Heart right ventricle (tissue), 16 donors: ENCODE data around the gene DESI2. TPM values are rescaled to one million over a fixed set of nuclear protein-coding genes. Genes with fewer than 3 reads are reported as not detected.

Experiments used
- ATAC-seq, 8 donors: fragments of 200-7000 bp; cut with Tn5 transposase; one replicate each; pipeline ENCODE4 v1.9.1; 2020; ENCODE audit warnings: mild to moderate bottlenecking in 8 of 8, moderate library complexity in 8 of 8, moderate number of reproducible peaks in 1 of 8
- DNase-seq, 2 donors: peaks; one replicate each; pipeline ENCODE4 v3.0.0-alpha.2; 2020
- H3K27ac ChIP-seq, 10 donors: fragments of 200-600 bp; sonication (generic) in 2 of 10; one replicate each; pipeline versions ENCODE4 v1.5.0 to v1.8.0; 2020 to 2022; ENCODE audit warnings: mild to moderate bottlenecking in 3 of 10
- H3K27me3 ChIP-seq, 7 donors: fragments of 200-600 bp; one replicate each; pipeline ENCODE4 v1.8.0; 2021 to 2022; ENCODE audit warnings: mild to moderate bottlenecking in 2 of 7
- H3K36me3 ChIP-seq, 9 donors: fragments of 200-600 bp; sonication (generic) in 1 of 9; one replicate each; pipeline versions ENCODE4 v1.5.0 to v1.8.0; 2020 to 2022; ENCODE audit warnings: mild to moderate bottlenecking in 2 of 9
- H3K4me1 ChIP-seq, 9 donors: fragments of 200-600 bp; sonication (generic) in 1 of 9; one replicate each; pipeline versions ENCODE4 v1.5.0 to v1.8.0; 2020 to 2022; ENCODE audit warnings: mild to moderate bottlenecking in 4 of 9
- H3K4me3 ChIP-seq, 10 donors: fragments of 200-600 bp; sonication (generic) in 2 of 10; one replicate each; pipeline versions ENCODE4 v1.5.0 to v1.8.0; 2020 to 2022; ENCODE audit warnings: mild to moderate bottlenecking in 7 of 10, moderate library complexity in 2 of 10
- H3K9me3 ChIP-seq, 11 donors: fragments of 200-600 bp in 10 of 11; sonication (generic) in 2 of 11; one replicate each; pipeline versions ENCODE4 v1.5.0 to v1.8.0; 2013 to 2022; ENCODE audit warnings: mild to moderate bottlenecking in 2 of 11, control low read depth in 1 of 11, moderate library complexity in 1 of 11
- WGBS, 2 donors: extraction: QIAGEN DNeasy Blood & Tissue Kit; methylation state at CpG; one replicate each; pipeline ENCODE4 v1.1.7; 2013; ENCODE audit warnings: inconsistent platforms in 1 of 2; 5-methylcytosine and 5-hydroxymethylcytosine counted together
- intact Hi-C, 10 donors: fragments of 100-400 bp; cut with DNase I; formaldehyde crosslinking; loops; one replicate each; pipeline versions ENCODE4 v1.11.1 to v1.14.2; 2022
- long read RNA-seq, 3 donors: library from polyadenylated mRNA; unstranded; transcript quantifications; one replicate each; pipeline ENCODE4 v2.0.0, GENCODE V29; 2020 to 2021
- polyA plus RNA-seq, 2 donors: library from polyadenylated mRNA; stranded (reverse); fragments of 200-250 nt; gene quantifications; one replicate each; pipeline ENCODE4 v1.2.3, GENCODE V29; 2013
- total RNA-seq, 10 donors: library from RNA; stranded (reverse); fragmentation: NEBNext Ultra II Directional in 3 of 10; extraction: Animal tissue kit (Norgen Biotek cat#: 25700) in 3 of 10; gene quantifications; one replicate each; pipeline versions ENCODE4 v1.2.1 to v1.2.4, GENCODE V29; 2021 to 2023
- TF ChIP-seq, protein P1 (sequence below), 9 donors: fragments of 200-600 bp; sonication (generic) in 2 of 9; IDR thresholded peaks; one replicate each; pipeline versions ENCODE4 v1.5.0 to v1.8.0; 2021 to 2022; ENCODE audit warnings: antibody characterized with exemption in 9 of 9, mild to moderate bottlenecking in 5 of 9, moderate library complexity in 1 of 9
- donor health status: Arrhythmogenic right ventricular cardiomyopathy.
- donor health status: ischemic (EF 13 %, LVEDD 7.1; RV severe dilation, severe dysfunction).
- donor health status: healthy with polysubstance abuse.
- donor health status: DM: no; HTN: yes; CAD: no.
- donor health status: DM: no; HTN: no; CAD: no.
- donor health status: ischemic (EF 25% LVEDD 6.9; RV normal size, moderate dysfunction).
- donor health status: ischemic (EF 25% LVEDD 5.7; RV mildly dilated, moderate dysfunction).
- donor health status: healthy.
- donor health status: DM: yes; HTN: yes; CAD: no.
- donor health status: Ischemic cardiomyopathy.
- donor health status: ischemic (EF 35%, LVEDD 5.7; RV mildly dilated, moderate dysfunction).
- donor health status: nonischemic (EF 11% LVEDD 7.7; RV severe dilation, severe dysfunction).
- donor health status: DM: yes; HTN: yes; CAD: no.
- donor health status: PGD.
- donor health status: ischemic (EF 29% LVEDD 5.4; RV normal size, mild dysfunction).
- donor health status: nonischemic (EF 23%, LVEDD 6.1; RV moderate dilation, normal function).

DESI2 gene
- total RNA-seq = 10 to 100 TPM; 16.4 to 24.0 (median 21.0) TPM
- 10 to 100 TPM; 11.7 to 11.9 TPM for polyA plus RNA-seq
- long read RNA-seq, donor 1, full-length matches to known transcripts = 20 of 60 reads
- long read RNA-seq, donor 1, partial matches to known transcripts = 12 of 60 reads
- long read RNA-seq, donor 1, other reads (novel, unspliced or antisense) = 28 of 60 reads
- long read RNA-seq, donor 2, full-length matches to known transcripts = 36 of 82 reads
- long read RNA-seq, donor 2, partial matches to known transcripts = 32 of 82 reads
- long read RNA-seq, donor 2, other reads (novel, unspliced or antisense) = 14 of 82 reads
- long read RNA-seq, donor 3, full-length matches to known transcripts = 9 of 38 reads
- long read RNA-seq, donor 3, partial matches to known transcripts = 4 of 38 reads
- long read RNA-seq, donor 3, other reads (novel, unspliced or antisense) = 25 of 38 reads

DNA sequence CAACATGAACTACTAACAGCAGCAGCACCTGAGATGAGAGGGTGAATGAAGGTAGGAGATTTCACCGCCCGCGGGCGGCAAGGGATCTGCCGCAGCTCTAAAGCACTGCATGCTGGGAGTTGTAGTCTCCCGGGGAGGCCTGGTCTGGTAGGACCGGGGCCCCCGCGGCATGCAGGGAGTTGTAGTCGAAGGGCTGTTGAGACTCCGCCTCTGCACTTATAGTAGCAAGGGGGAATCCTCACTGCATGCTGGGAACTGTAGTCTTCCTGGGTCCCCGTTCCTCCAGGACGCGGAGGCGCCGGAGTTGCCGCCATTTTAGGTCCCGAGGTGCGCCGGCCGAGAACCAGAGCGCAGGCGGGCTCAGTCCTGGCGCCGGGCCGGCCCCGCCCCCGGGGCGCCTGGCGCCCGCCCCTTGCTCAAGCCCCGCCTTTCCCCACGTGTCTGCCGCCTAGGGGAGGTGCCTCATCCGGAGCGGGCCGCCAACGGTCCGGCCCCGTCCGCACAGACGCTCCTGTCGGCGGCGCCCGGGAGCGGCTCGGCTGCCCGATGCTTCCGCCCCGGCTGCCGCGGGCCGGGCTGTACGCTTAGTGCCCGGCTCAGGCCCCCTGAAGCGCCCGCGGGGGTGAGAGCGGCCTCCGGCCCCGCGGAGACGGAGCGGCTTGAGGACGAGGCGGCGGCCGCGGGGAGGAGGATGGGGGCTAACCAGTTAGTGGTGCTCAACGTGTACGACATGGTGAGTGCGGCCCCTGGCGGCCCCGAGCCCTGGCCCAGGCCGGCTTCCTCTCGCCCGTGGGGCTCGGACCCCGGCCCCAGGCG, at the start of gene DESI2:
Gene DESI2, plus strand, starts transcription at position 504 of the 816 bp plus-strand sequence. Its CDS starts 188 bp downstream, at position 692.
- ATAC-seq (peak; percentile 96 to 99 (median 98)), DNase-seq (peak; percentile 97 to 99)
- Histone ChIP-seq H3K4me3 (peak within 1 kb of the TSS; percentile 71 to 97 (median 85)), H3K27me3 (no peaks in the 10 kb centered on the region), H3K4me1 (peaks cover 10 to 48% (median 40%) of the 10 kb centered on the region in 9 donors), H3K27ac (peak within 1 kb of the TSS; percentile 85 to 99 (median 96)), H3K36me3 (peaks cover 0 to 13% (median 0%) of the 10 kb centered on the region in 9 donors), H3K9me3 (no peaks in the 10 kb centered on the region)
- WGBS, 2 donors = 0% methylated on average over 81 of the region's 81 CpGs
- TF ChIP-seq, protein P1, sequence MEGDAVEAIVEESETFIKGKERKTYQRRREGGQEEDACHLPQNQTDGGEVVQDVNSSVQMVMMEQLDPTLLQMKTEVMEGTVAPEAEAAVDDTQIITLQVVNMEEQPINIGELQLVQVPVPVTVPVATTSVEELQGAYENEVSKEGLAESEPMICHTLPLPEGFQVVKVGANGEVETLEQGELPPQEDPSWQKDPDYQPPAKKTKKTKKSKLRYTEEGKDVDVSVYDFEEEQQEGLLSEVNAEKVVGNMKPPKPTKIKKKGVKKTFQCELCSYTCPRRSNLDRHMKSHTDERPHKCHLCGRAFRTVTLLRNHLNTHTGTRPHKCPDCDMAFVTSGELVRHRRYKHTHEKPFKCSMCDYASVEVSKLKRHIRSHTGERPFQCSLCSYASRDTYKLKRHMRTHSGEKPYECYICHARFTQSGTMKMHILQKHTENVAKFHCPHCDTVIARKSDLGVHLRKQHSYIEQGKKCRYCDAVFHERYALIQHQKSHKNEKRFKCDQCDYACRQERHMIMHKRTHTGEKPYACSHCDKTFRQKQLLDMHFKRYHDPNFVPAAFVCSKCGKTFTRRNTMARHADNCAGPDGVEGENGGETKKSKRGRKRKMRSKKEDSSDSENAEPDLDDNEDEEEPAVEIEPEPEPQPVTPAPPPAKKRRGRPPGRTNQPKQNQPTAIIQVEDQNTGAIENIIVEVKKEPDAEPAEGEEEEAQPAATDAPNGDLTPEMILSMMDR (IDR thresholded peaks at IDR 0.05) = peak; percentile 30 to 80 (median 55)
- intact Hi-C loops = loop anchor here in 7 of 10 donors (2.0 to 10.0 kb wide), 11 partner anchors 144 to 318 kb away; partner anchors contain the start of genes ADSS2 (in 4 of the 7), CATSPERE (in 1 of the 7), COX20 (in 1 of the 7) and HNRNPU (in 1 of the 7)

DNA sequence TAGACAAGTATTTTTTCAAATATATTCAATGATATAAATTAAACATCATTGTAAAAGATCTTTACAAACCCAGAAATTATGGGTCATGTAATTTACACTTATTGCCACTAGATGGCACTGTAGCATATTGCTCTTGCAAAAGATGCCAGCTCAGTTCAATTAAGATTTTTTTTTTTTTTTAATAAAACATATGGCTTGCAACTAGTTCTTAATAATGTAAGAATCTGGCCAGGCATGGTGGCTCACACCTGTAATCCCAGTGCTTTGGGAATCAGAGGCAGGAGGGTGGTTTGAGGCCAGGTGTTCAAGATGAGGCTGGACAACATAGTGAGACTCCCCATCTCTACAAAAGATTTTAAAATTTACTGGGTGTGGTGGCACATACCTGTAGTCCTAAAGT, 49.4 kb upstream of the DESI2 start:
- intact Hi-C loops = loop anchor here (1.0 to 5.0 kb wide), 7 partner anchors 193 to 444 kb away; no protein-coding TSS in a partner anchor
- peak in 1 of 8 donors; percentile 28 for ATAC-seq

DNA sequence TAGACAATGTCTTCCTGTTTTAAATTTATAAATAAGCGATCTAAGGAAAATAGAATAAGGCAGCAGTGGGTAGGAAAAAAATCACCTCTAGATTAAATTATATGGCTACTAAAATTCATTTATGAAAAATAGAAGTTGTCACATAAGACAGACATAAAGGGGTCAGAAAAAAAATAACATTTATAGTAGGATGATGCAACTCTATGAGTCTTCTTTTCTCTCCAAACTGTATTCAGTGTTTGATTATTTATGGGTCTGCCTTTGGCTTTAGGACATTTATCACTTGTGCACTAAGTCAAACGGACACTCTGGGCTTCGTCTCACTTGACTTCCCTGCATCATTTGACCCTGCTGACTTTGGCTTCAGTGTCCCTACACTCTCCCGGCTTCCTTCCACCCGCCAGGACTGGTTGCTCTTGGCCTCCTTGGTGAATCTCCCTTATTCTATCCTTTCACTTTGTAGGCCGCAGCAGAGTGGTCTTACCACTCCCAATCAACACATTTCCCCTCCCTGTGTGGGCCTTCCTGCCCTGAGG, 47.0 kb upstream of the DESI2 start:
- WGBS, 2 donors = 84 to 86% methylated on average over 6 of the region's 6 CpGs
- Histone ChIP-seq H3K4me1 (no peaks in the 10 kb centered on the region), H3K36me3 (no peaks in the 10 kb centered on the region), H3K9me3 (peaks cover 0 to 4% (median 0%) of the 10 kb centered on the region in 11 donors), H3K27me3 (peaks cover 0 to 6% (median 0%) of the 10 kb centered on the region in 7 donors), H3K27ac (no peak overlapping the region), H3K4me3 (no peak overlapping the region)
- DNase-seq (no peak), ATAC-seq (no peak)
- TF ChIP-seq, protein P1 (IDR thresholded peaks at IDR 0.05) = no peak
- intact Hi-C loops = loop anchor here in 2 of 10 donors (2.0 kb wide), 1 partner anchor 191 kb away; no protein-coding TSS in a partner anchor

More for the DNA sequence above, 49.4 kb upstream of the DESI2 start:
- H3K9me3 ChIP-seq = peaks cover 0 to 4% (median 0%) of the 10 kb centered on the region in 11 donors
- H3K27me3 ChIP-seq = peaks cover 0 to 6% (median 0%) of the 10 kb centered on the region in 7 donors
- no peak for DNase-seq
- no peak overlapping the region for H3K27ac ChIP-seq
- peaks cover 0 to 11% (median 0%) of the 10 kb centered on the region in 9 donors for H3K4me1 ChIP-seq
- no peak overlapping the region for H3K4me3 ChIP-seq
- no peaks in the 10 kb centered on the region for H3K36me3 ChIP-seq
- TF ChIP-seq, protein P1 (IDR thresholded peaks at IDR 0.05) = peak; percentile 79 to 89 (median 87)
